Activated CD8-positive, alpha-beta T cell treated with anti-CD3 and anti-CD28 coated beads, Interleukin-2, amount 10 ng/mL, durations not matched to agents 7 days and 5 days (primary cell): ENCODE measurements around the gene TMEM165. TPM values are rescaled to one million over a fixed set of nuclear protein-coding genes. Genes with fewer than 3 reads are reported as not detected.

ENCODE experiments used
- ATAC-seq: fragments of 150-1000 bp; cut with Tn5 transposase; one replicate; pipeline ENCODE4 v1.10.0; 2021; ENCODE audit warnings: moderate library complexity
- CTCF ChIA-PET: fragments of 350-600 bp; sonication (Branson Sonifier 250); formaldehyde crosslinking; loops from one replicate; lab custom pipeline; 2021; ENCODE audit warnings: antibody characterized with exemption; lab: Charles Lee
- POLR2A ChIA-PET: fragments of 350-600 bp; sonication (Branson Sonifier 250); formaldehyde crosslinking; loops from one replicate; lab custom pipeline; 2021; ENCODE audit warnings: antibody characterized with exemption; lab: Charles Lee
- DNase-seq: peaks from one replicate; pipeline ENCODE4 v3.0.0-alpha.2; 2020
- H3K27ac Mint-ChIP-seq: one replicate; pipeline ENCODE4 v1.8.0; 2021; ENCODE audit warnings: mild to moderate bottlenecking, mixed read lengths
- H3K27me3 Mint-ChIP-seq: one replicate; pipeline ENCODE4 v1.8.0; 2021; ENCODE audit warnings: low read depth, mixed read lengths
- H3K36me3 Mint-ChIP-seq: one replicate; pipeline ENCODE4 v1.8.0; 2021; ENCODE audit warnings: low read depth, mixed read lengths
- H3K4me1 Mint-ChIP-seq: one replicate; pipeline ENCODE4 v1.8.0; 2021; ENCODE audit warnings: low read depth, mixed read lengths
- H3K4me3 Mint-ChIP-seq: one replicate; pipeline ENCODE4 v1.8.0; 2021; ENCODE audit warnings: mild to moderate bottlenecking, mixed read lengths
- H3K9me3 Mint-ChIP-seq: one replicate; pipeline ENCODE4 v1.8.0; 2022; ENCODE audit warnings: mixed read lengths; ENCODE audit not compliant: insufficient read depth
- total RNA-seq, 2 experiments: library from RNA; stranded (reverse); gene quantifications; one replicate each; pipeline ENCODE4 v1.2.3, GENCODE V29; 2021

TMEM165 gene
- total RNA-seq, 2 experiments from 2014 or later, result 66.2 to 68.7 TPM

DNA sequence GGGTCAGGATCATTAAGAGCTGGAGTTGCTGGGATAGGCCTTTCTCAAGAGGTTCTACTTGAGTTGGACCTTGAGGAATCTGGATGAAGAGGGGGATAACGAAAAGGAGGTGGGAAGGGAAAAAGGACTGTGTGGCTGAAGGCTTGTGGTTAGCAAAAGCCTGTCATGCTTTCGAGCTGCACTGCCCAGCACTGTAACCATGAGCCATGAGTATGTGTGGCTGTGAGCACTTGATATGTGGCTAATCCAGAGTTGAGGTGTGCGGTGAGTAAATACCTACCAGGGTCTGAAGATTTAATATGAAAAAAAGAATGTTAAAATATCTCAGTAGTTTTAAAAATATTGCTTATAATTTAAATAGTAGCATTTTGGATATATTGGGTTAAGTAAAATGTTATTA, 11.4 kb downstream of the TMEM165 start:
- ATAC-seq (no peak), DNase-seq (no peak)
- Mint-ChIP-seq H3K27ac (no peak overlapping the region), H3K27me3 (no peaks in the 10 kb centered on the region), H3K4me1 (peaks cover 25% of the 10 kb centered on the region), H3K9me3 (no peaks in the 10 kb centered on the region), H3K36me3 (peaks cover 38% of the 10 kb centered on the region), H3K4me3 (no peak overlapping the region)
- ChIA-PET POLR2A (no interaction called here), CTCF (interaction anchor here (1.3 kb wide), 1 partner anchor 9 kb away, joined by 3 read pairs; no protein-coding TSS in a partner anchor)

GRCh38 chr4:55407764-55408163, 12.0 kb downstream of the TMEM165 start:
- Mint-ChIP-seq H3K4me3 (no peak overlapping the region), H3K27ac (no peak overlapping the region), H3K9me3 (no peaks in the 10 kb centered on the region), H3K4me1 (peaks cover 25% of the 10 kb centered on the region), H3K27me3 (no peaks in the 10 kb centered on the region), H3K36me3 (peaks cover 38% of the 10 kb centered on the region)
- POLR2A ChIA-PET, result no interaction called here
- DNase-seq, result no peak
- ATAC-seq, result no peak
- CTCF ChIA-PET, result no interaction called here

DNA sequence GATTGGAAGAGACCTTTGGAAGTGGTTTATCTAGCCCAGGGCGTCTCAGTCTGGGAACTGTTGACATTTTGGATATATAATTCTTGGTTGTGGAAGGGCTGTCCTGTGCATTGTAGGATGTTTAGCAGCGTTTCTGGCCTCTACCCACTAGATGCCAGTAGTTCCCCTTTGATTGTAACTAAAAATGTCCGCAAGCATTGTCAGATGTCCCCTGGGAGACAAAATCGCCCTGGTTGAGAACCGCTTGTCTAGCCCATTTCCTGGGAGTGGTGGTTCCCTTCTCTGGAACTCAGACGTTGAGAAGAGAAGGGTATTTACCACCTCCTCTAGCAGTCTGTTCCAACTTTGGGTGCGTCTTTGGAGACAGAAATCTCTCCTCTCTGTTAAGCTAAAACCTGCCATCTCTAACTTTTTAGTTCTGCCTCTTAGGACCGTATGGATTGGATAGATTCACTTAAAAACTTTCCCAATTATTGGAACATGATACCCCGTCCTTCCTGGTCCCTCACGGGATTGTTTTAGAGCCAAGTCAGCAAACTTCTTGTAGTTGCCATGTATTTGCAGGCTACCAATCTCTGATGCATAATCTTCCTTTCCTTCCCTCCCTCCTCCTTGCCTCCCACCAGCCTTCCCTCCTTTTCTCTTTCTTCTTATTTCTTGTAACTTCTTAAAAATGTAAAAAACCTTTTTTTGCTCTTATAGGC, 13.9 kb downstream of the TMEM165 start:
- peaks cover 28% of the 10 kb centered on the region for H3K36me3 Mint-ChIP-seq
- H3K27me3 Mint-ChIP-seq, result no peaks in the 10 kb centered on the region
- POLR2A ChIA-PET, result interaction anchor here (0.9 kb wide), 1 partner anchor 14 kb away, joined by 3 read pairs; the partner anchor contains the start of gene TMEM165
- CTCF ChIA-PET, result interaction anchor here (0.9 to 1.4 kb wide), 7 partner anchors 11 to 538 kb away, joined by 3 to 5 read pairs (median 3); no protein-coding TSS in a partner anchor
- no peak for ATAC-seq
- no peak overlapping the region for H3K27ac Mint-ChIP-seq
- H3K4me3 Mint-ChIP-seq, result no peak overlapping the region
- no peak for DNase-seq
- peaks cover 16% of the 10 kb centered on the region for H3K4me1 Mint-ChIP-seq
- H3K9me3 Mint-ChIP-seq, result no peaks in the 10 kb centered on the region

GRCh38 chr4:55410431-55410830, 14.7 kb downstream of the TMEM165 start:
- no peak overlapping the region for H3K4me3 Mint-ChIP-seq
- POLR2A ChIA-PET, result no interaction called here
- H3K27me3 Mint-ChIP-seq, result no peaks in the 10 kb centered on the region
- no peak for DNase-seq
- H3K4me1 Mint-ChIP-seq, result peaks cover 15% of the 10 kb centered on the region
- H3K27ac Mint-ChIP-seq, result no peak overlapping the region
- H3K36me3 Mint-ChIP-seq, result peaks cover 25% of the 10 kb centered on the region
- H3K9me3 Mint-ChIP-seq, result no peaks in the 10 kb centered on the region
- no peak for ATAC-seq
- CTCF ChIA-PET, result interaction anchor here (0.7 to 1.3 kb wide), 3 partner anchors 36 to 144 kb away, joined by 3 to 4 read pairs (median 3); partner anchors contain the start of gene SRD5A3

GRCh38 chr4:55411621-55412020, 15.9 kb downstream of the TMEM165 start:
- Mint-ChIP-seq H3K36me3 (peaks cover 21% of the 10 kb centered on the region), H3K27ac (no peak overlapping the region), H3K9me3 (no peaks in the 10 kb centered on the region), H3K27me3 (no peaks in the 10 kb centered on the region), H3K4me1 (peaks cover 8% of the 10 kb centered on the region), H3K4me3 (no peak overlapping the region)
- DNase-seq, result no peak
- POLR2A ChIA-PET, result no interaction called here
- CTCF ChIA-PET, result no interaction called here
- no peak for ATAC-seq

- H3K4me1 Mint-ChIP-seq, result no peaks in the 10 kb centered on the region
- CTCF ChIA-PET, result no interaction called here
- POLR2A ChIA-PET, result no interaction called here
- no peak for ATAC-seq
- DNase-seq, result no peak
- no peak overlapping the region for H3K4me3 Mint-ChIP-seq
- H3K9me3 Mint-ChIP-seq, result no peaks in the 10 kb centered on the region
- peaks cover 38% of the 10 kb centered on the region for H3K36me3 Mint-ChIP-seq
- no peak overlapping the region for H3K27ac Mint-ChIP-seq
- no peaks in the 10 kb centered on the region for H3K27me3 Mint-ChIP-seq
Observed at GRCh38 chr4:55416176-55416575, 20.4 kb downstream of the TMEM165 start.

GRCh38 chr4:55424791-55425190, 29.0 kb downstream of the TMEM165 start:
- Mint-ChIP-seq H3K9me3 (no peaks in the 10 kb centered on the region), H3K4me3 (no peak overlapping the region), H3K27ac (no peak overlapping the region), H3K27me3 (no peaks in the 10 kb centered on the region), H3K4me1 (no peaks in the 10 kb centered on the region), H3K36me3 (peaks cover 57% of the 10 kb centered on the region)
- ChIA-PET CTCF (no interaction called here), POLR2A (no interaction called here)
- ATAC-seq (no peak), DNase-seq (no peak)

- no peak for ATAC-seq
- CTCF ChIA-PET, result no interaction called here
- Mint-ChIP-seq H3K4me3 (no peak overlapping the region), H3K4me1 (peaks cover 16% of the 10 kb centered on the region), H3K36me3 (peaks cover 44% of the 10 kb centered on the region), H3K27ac (no peak overlapping the region), H3K27me3 (no peaks in the 10 kb centered on the region), H3K9me3 (no peaks in the 10 kb centered on the region)
- DNase-seq, result no peak
- POLR2A ChIA-PET, result no interaction called here
Observed at GRCh38 chr4:55431710-55432336, 36.1 kb downstream of the TMEM165 start.

GRCh38 chr4:55435141-55435841, 39.5 kb downstream of the TMEM165 start:
- Mint-ChIP-seq H3K27ac (peak overlapping the region; percentile 66), H3K9me3 (no peaks in the 10 kb centered on the region), H3K4me3 (no peak overlapping the region), H3K27me3 (no peaks in the 10 kb centered on the region), H3K36me3 (peaks cover 51% of the 10 kb centered on the region), H3K4me1 (peaks cover 16% of the 10 kb centered on the region)
- POLR2A ChIA-PET, result no interaction called here
- CTCF ChIA-PET, result interaction anchor here (0.6 to 3.0 kb wide), 5 partner anchors 10 to 89 kb away, joined by 3 to 15 read pairs (median 6); partner anchors contain the start of gene SRD5A3
- peak; percentile 53 for DNase-seq
- ATAC-seq, result peak; percentile 84

DNA sequence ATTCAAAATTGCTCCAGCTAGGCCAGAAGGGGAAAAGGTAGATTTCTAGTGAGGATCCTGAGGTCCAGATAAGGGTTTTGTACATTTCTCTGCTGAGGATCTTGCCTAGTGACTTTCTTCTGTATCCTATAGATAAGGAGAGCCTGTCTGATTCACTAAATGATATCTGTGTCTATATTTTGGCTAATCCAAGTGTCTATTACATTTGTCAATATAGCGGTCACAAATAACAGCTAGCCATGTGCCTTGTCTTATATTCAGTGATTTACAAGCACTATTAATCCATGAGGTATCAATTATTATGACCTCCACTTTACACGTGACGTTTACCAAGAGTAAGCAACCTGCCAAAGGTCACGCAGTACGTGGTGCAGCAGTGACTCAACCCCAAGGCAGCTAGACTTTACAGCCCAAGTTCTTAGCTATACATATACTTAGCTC, 41.6 kb downstream of the TMEM165 start:
- Mint-ChIP-seq H3K27me3 (no peaks in the 10 kb centered on the region), H3K4me1 (peaks cover 20% of the 10 kb centered on the region), H3K4me3 (no peak overlapping the region), H3K27ac (no peak overlapping the region), H3K36me3 (peaks cover 51% of the 10 kb centered on the region), H3K9me3 (no peaks in the 10 kb centered on the region)
- DNase-seq, result no peak
- no peak for ATAC-seq
- ChIA-PET POLR2A (interaction anchor here (0.7 kb wide), 1 partner anchor 9 kb away, joined by 3 read pairs; no protein-coding TSS in a partner anchor), CTCF (interaction anchor here (3.0 kb wide), 1 partner anchor 92 kb away, joined by 15 read pairs; the partner anchor contains the start of gene SRD5A3)

DNA sequence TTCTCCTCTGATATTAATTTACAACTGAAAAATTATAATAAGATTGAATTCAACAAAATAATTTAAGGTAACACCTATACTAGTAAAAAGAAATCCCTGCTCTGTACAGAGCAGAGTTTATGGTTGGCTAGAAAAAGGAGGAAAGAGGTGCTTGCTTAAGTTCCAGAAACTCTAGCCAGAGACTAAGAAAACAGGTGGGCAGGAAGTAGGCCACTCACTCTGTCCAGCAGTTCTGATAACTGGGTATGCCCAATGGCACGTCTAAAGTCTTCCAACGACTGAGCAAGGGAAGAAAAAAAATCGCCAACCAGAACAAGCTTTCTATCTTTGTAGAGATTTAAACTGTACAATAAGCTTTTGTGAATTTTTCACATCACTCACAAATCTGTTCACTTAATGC, 42.1 kb downstream of the TMEM165 start:
- POLR2A ChIA-PET, result interaction anchor here (0.7 to 1.3 kb wide), 2 partner anchors 8 to 12 kb away, joined by 3 read pairs; no protein-coding TSS in a partner anchor
- Mint-ChIP-seq H3K36me3 (peaks cover 55% of the 10 kb centered on the region), H3K4me3 (no peak overlapping the region), H3K9me3 (no peaks in the 10 kb centered on the region), H3K4me1 (peaks cover 23% of the 10 kb centered on the region), H3K27ac (no peak overlapping the region), H3K27me3 (no peaks in the 10 kb centered on the region)
- no peak for ATAC-seq
- DNase-seq, result no peak
- CTCF ChIA-PET, result interaction anchor here (3.0 kb wide), 1 partner anchor 92 kb away, joined by 15 read pairs; the partner anchor contains the start of gene SRD5A3
